CD4-positive, CD25-positive, alpha-beta regulatory T cell (primary cell): ENCODE measurements around the gene ANKRD24. TPM values are rescaled to one million over a fixed set of nuclear protein-coding genes. Genes with fewer than 3 reads are reported as not detected.
"Not testable (repeated sequence)": the region's sequence is repeated elsewhere in the genome, so short reads cannot be mapped to it uniquely, and the experiment has no call there.

Experiments
- ATAC-seq, 2 donors: fragments of 150-1000 bp; cut with Tn5 transposase; one replicate each; pipeline ENCODE4 v1.10.0; 2021; ENCODE audit warnings: low read depth in 2 of 2, moderate number of reproducible peaks in 2 of 2, moderate library complexity in 1 of 2
- DNase-seq, 3 donors: peaks; one replicate each; pipeline versions ENCODE4 v3.0.0 to v3.0.0-alpha.2; 2012 to 2022; ENCODE audit warnings: mixed read lengths in 1 of 3
- H3K27ac ChIP-seq: one replicate; pipeline ENCODE4 v1.7.0; 2013; ENCODE audit warnings: mild to moderate bottlenecking, low read length; ENCODE audit not compliant: insufficient read depth, poor library complexity, severe bottlenecking
- H3K27me3 ChIP-seq: one replicate; pipeline ENCODE4 v1.7.0; 2013; ENCODE audit warnings: low read length; ENCODE audit not compliant: control insufficient read depth, insufficient read depth
- H3K36me3 ChIP-seq: one replicate; pipeline ENCODE4 v1.7.0; 2013; ENCODE audit warnings: mild to moderate bottlenecking, low read length, moderate library complexity; ENCODE audit not compliant: control insufficient read depth, insufficient read depth
- H3K4me1 ChIP-seq: 2 replicates; pipeline ENCODE4 v1.7.0; 2013; ENCODE audit warnings: mild to moderate bottlenecking, low read length; ENCODE audit not compliant: insufficient read depth, control insufficient read depth, poor library complexity, severe bottlenecking
- H3K4me3 ChIP-seq: one replicate; pipeline ENCODE4 v1.7.0; 2013; ENCODE audit warnings: low read depth, mild to moderate bottlenecking, low read length, moderate library complexity
- H3K9me3 ChIP-seq, 2 experiments: 1 replicate in 1 of 2; 2 replicates in 1 of 2; pipeline ENCODE4 v1.7.0; 2013; ENCODE audit warnings: low read length in 2 of 2, mild to moderate bottlenecking in 1 of 2, moderate library complexity in 1 of 2; ENCODE audit not compliant: control insufficient read depth in 2 of 2
- H3K27ac Mint-ChIP-seq, 3 donors: one replicate each; pipeline ENCODE4 v1.8.0; 2020 to 2022; ENCODE audit warnings: mild to moderate bottlenecking in 3 of 3, mixed read lengths in 3 of 3, moderate library complexity in 2 of 3
- H3K27me3 Mint-ChIP-seq: one replicate; pipeline ENCODE4 v1.8.0; 2022; ENCODE audit warnings: mild to moderate bottlenecking, mixed read lengths
- H3K36me3 Mint-ChIP-seq: one replicate; pipeline ENCODE4 v1.8.0; 2020; ENCODE audit warnings: mixed read lengths
- H3K4me1 Mint-ChIP-seq, 4 donors: one replicate each; pipeline ENCODE4 v1.8.0; 2020 to 2022; ENCODE audit warnings: mixed read lengths in 4 of 4, mild to moderate bottlenecking in 1 of 4
- H3K4me3 Mint-ChIP-seq, 4 donors: one replicate each; pipeline ENCODE4 v1.8.0; 2020 to 2022; ENCODE audit warnings: mild to moderate bottlenecking in 4 of 4, mixed read lengths in 4 of 4, moderate library complexity in 3 of 4
- H3K9me3 Mint-ChIP-seq, 7 donors: one replicate each; pipeline ENCODE4 v1.8.0; 2020 to 2022; ENCODE audit warnings: mixed read lengths in 7 of 7, mild to moderate bottlenecking in 3 of 7, moderate library complexity in 2 of 7
- polyA plus RNA-seq, 4 donors: library from polyadenylated mRNA; unstranded; fragments of 300-500 nt; fragmentation: Illumina TruSeq; gene quantifications; one replicate each; pipeline ENCODE4 v1.2.3, GENCODE V29; 2021
- total RNA-seq: library from RNA; stranded (reverse); gene quantifications from one replicate; pipeline ENCODE4 v1.2.3, GENCODE V29; 2022

Gene ANKRD24
- total and polyA plus RNA-seq, 5 donors from 2014 or later = 0.12 to 1.5 (median 0.40) TPM; not detected in 1

- Mint-ChIP-seq H3K36me3 (peaks cover 5% of the 10 kb centered on the region), H3K4me1 (peaks cover 0 to 2% (median 0%) of the 10 kb centered on the region in 4 donors), H3K27me3 (no peaks in the 10 kb centered on the region), H3K27ac (no peak overlapping the region), H3K9me3 (peaks cover 0 to 9% (median 2%) of the 10 kb centered on the region in 7 donors), H3K4me3 (no peak overlapping the region)
- no peak overlapping the region for H3K4me3 ChIP-seq
- peaks cover 4 to 10% of the 10 kb centered on the region in 2 experiments for H3K9me3 ChIP-seq
- ATAC-seq (no peak), DNase-seq (no peak)
- no peak overlapping the region for H3K27ac ChIP-seq
- H3K4me1 ChIP-seq = no peaks in the 10 kb centered on the region
- no peaks in the 10 kb centered on the region for H3K36me3 ChIP-seq
- no peaks in the 10 kb centered on the region for H3K27me3 ChIP-seq
Observed at GRCh38 chr19:4238831-4239230, 56.3 kb downstream of the ANKRD24 start.

GRCh38 chr19:4241824-4242430, 59.4 kb downstream of the ANKRD24 start:
- H3K36me3 Mint-ChIP-seq = peaks cover 5% of the 10 kb centered on the region
- no peaks in the 10 kb centered on the region for H3K36me3 ChIP-seq
- H3K27me3 Mint-ChIP-seq = no peaks in the 10 kb centered on the region
- H3K27ac ChIP-seq = no peak overlapping the region
- peaks cover 4 to 10% of the 10 kb centered on the region in 2 experiments for H3K9me3 ChIP-seq
- DNase-seq (no peak), ATAC-seq (no peak)
- peaks cover 0 to 9% (median 2%) of the 10 kb centered on the region in 7 donors for H3K9me3 Mint-ChIP-seq
- peaks cover 0 to 9% (median 4%) of the 10 kb centered on the region in 4 donors for H3K4me1 Mint-ChIP-seq
- peaks cover 7% of the 10 kb centered on the region for H3K4me1 ChIP-seq
- H3K27ac Mint-ChIP-seq = peak overlapping the region in 1 of 3 donors; percentile 1
- H3K4me3 Mint-ChIP-seq = peak overlapping the region in 1 of 4 donors; percentile 17
- H3K4me3 ChIP-seq = no peak overlapping the region
- H3K27me3 ChIP-seq = no peaks in the 10 kb centered on the region

- peaks cover 25% of the 10 kb centered on the region for H3K36me3 Mint-ChIP-seq
- DNase-seq, H3K4me3 ChIP-seq, H3K4me1 ChIP-seq, H3K9me3 Mint-ChIP-seq, H3K9me3 ChIP-seq, H3K27me3 Mint-ChIP-seq, ATAC-seq, H3K27me3 ChIP-seq: not testable (repeated sequence)
- H3K4me1 Mint-ChIP-seq = peaks cover 0 to 30% (median 15%) of the 10 kb centered on the region in 4 donors
- peak overlapping the region in 3 of 4 donors; percentile 93 to 95 (median 95) for H3K4me3 Mint-ChIP-seq
- peak overlapping the region in 2 of 3 donors; percentile 9 to 97 for H3K27ac Mint-ChIP-seq
- Histone ChIP-seq H3K27ac (peak overlapping the region; percentile 100), H3K36me3 (peaks cover 18% of the 10 kb centered on the region)
Observed at GRCh38 chr19:4245938-4246337, 63.4 kb downstream of the ANKRD24 start.

GRCh38 chr19:4246767-4247593, 64.5 kb downstream of the ANKRD24 start, which contains the start of gene YJU2:
TSS of gene YJU2 (plus strand) at chr19:4247080. CDS start at chr19:4247147, 67 bp downstream.
- Mint-ChIP-seq H3K4me3 (peak within 1 kb of the TSS; percentile 93 to 95 (median 95)), H3K27me3 (no peaks in the 10 kb centered on the region), H3K4me1 (peaks cover 0 to 30% (median 16%) of the 10 kb centered on the region in 4 donors), H3K9me3 (peaks cover 0 to 2% (median 1%) of the 10 kb centered on the region in 7 donors), H3K27ac (peak within 1 kb of the TSS; percentile 97 to 99 (median 99)), H3K36me3 (peaks cover 27% of the 10 kb centered on the region)
- peak within 1 kb of the TSS; percentile 100 for H3K27ac ChIP-seq
- peaks cover 2 to 4% of the 10 kb centered on the region in 2 experiments for H3K9me3 ChIP-seq
- DNase-seq = peak; percentile 99 to 100 (median 99)
- peak; percentile 93 for ATAC-seq
- no peaks in the 10 kb centered on the region for H3K27me3 ChIP-seq
- peaks cover 28% of the 10 kb centered on the region for H3K36me3 ChIP-seq
- H3K4me1 ChIP-seq = peaks cover 7% of the 10 kb centered on the region
- H3K4me3 ChIP-seq = peak within 1 kb of the TSS; percentile 100

- Mint-ChIP-seq H3K27me3 (no peaks in the 10 kb centered on the region), H3K27ac (no peak overlapping the region), H3K4me1 (peaks cover 0 to 6% (median under 1%) of the 10 kb centered on the region in 4 donors), H3K4me3 (no peak overlapping the region), H3K9me3 (peaks cover 0 to 2% (median 0%) of the 10 kb centered on the region in 7 donors), H3K36me3 (peaks cover 34% of the 10 kb centered on the region)
- Histone ChIP-seq H3K4me3 (no peak overlapping the region), H3K36me3 (peaks cover 84% of the 10 kb centered on the region), H3K27ac (no peak overlapping the region), H3K27me3 (no peaks in the 10 kb centered on the region), H3K9me3 (peaks cover 5 to 7% of the 10 kb centered on the region in 2 experiments), H3K4me1 (no peaks in the 10 kb centered on the region)
- DNase-seq = peak in 1 of 3 donors; percentile 27
- ATAC-seq = no peak
Observed at GRCh38 chr19:4256563-4256962, 74.1 kb downstream of the ANKRD24 start.

- Mint-ChIP-seq H3K27ac (no peak overlapping the region), H3K4me1 (peaks cover 0 to 6% (median under 1%) of the 10 kb centered on the region in 4 donors), H3K36me3 (peaks cover 34% of the 10 kb centered on the region), H3K4me3 (no peak overlapping the region), H3K27me3 (no peaks in the 10 kb centered on the region), H3K9me3 (peaks cover 0 to 2% (median 0%) of the 10 kb centered on the region in 7 donors)
- Histone ChIP-seq H3K27me3 (no peaks in the 10 kb centered on the region), H3K36me3 (peaks cover 80% of the 10 kb centered on the region), H3K9me3 (peaks cover 5 to 7% of the 10 kb centered on the region in 2 experiments), H3K4me3 (no peak overlapping the region), H3K27ac (no peak overlapping the region), H3K4me1 (no peaks in the 10 kb centered on the region)
- ATAC-seq (no peak), DNase-seq (no peak)
Observed at GRCh38 chr19:4257025-4257424, 74.5 kb downstream of the ANKRD24 start.

- H3K4me1 Mint-ChIP-seq = peaks cover 0 to 6% (median under 1%) of the 10 kb centered on the region in 4 donors
- H3K36me3 ChIP-seq = peaks cover 80% of the 10 kb centered on the region
- ATAC-seq = no peak
- H3K27me3 ChIP-seq = no peaks in the 10 kb centered on the region
- H3K4me3 ChIP-seq = no peak overlapping the region
- no peak for DNase-seq
- peaks cover 5 to 7% of the 10 kb centered on the region in 2 experiments for H3K9me3 ChIP-seq
- no peak overlapping the region for H3K27ac ChIP-seq
- H3K9me3 Mint-ChIP-seq = peaks cover 0 to 2% (median 0%) of the 10 kb centered on the region in 7 donors
- no peaks in the 10 kb centered on the region for H3K27me3 Mint-ChIP-seq
- no peak overlapping the region for H3K4me3 Mint-ChIP-seq
- peaks cover 29% of the 10 kb centered on the region for H3K36me3 Mint-ChIP-seq
- H3K4me1 ChIP-seq = no peaks in the 10 kb centered on the region
- no peak overlapping the region for H3K27ac Mint-ChIP-seq
Observed at GRCh38 chr19:4258181-4258580, 75.7 kb downstream of the ANKRD24 start.
